ENCODE results near the gene ZNF467. TPM values are rescaled to one million over a fixed set of nuclear protein-coding genes. Genes with fewer than 3 reads are reported as not detected.
A peak's percentile ranks its signal among the peaks of the same experiment; 100 is the strongest.

ZNF467 gene
- total RNA-seq, 1 donor from 2014 or later, result 2.3 TPM

- H3K4me1 Mint-ChIP-seq, result peaks cover 35% of the 10 kb centered on the region
- TF ChIP-seq, protein P1, sequence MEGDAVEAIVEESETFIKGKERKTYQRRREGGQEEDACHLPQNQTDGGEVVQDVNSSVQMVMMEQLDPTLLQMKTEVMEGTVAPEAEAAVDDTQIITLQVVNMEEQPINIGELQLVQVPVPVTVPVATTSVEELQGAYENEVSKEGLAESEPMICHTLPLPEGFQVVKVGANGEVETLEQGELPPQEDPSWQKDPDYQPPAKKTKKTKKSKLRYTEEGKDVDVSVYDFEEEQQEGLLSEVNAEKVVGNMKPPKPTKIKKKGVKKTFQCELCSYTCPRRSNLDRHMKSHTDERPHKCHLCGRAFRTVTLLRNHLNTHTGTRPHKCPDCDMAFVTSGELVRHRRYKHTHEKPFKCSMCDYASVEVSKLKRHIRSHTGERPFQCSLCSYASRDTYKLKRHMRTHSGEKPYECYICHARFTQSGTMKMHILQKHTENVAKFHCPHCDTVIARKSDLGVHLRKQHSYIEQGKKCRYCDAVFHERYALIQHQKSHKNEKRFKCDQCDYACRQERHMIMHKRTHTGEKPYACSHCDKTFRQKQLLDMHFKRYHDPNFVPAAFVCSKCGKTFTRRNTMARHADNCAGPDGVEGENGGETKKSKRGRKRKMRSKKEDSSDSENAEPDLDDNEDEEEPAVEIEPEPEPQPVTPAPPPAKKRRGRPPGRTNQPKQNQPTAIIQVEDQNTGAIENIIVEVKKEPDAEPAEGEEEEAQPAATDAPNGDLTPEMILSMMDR (conservative IDR thresholded peaks at IDR 0.05), result peak; percentile 69
- H3K36me3 Mint-ChIP-seq (ENCODE audit: low read depth), result no peaks in the 10 kb centered on the region
- peaks cover 21% of the 10 kb centered on the region for H3K27me3 Mint-ChIP-seq (ENCODE audit: low read depth)
- H3K4me3 Mint-ChIP-seq, result no peak overlapping the region
- H3K27ac Mint-ChIP-seq (ENCODE audit: unreplicated experiment), result no peak overlapping the region
- peak; percentile 70 for DNase-seq (ENCODE audit: low read depth, low spot score)
- H3K9me3 Mint-ChIP-seq, result no peaks in the 10 kb centered on the region
These were observed 16.8 kb upstream of the ZNF467 start for GRCh38 chr7:149790146-149790548.

GRCh38 chr7:149789101-149789500 is 15.7 kb upstream of the ZNF467 start:
- Mint-ChIP-seq H3K36me3 (ENCODE audit: low read depth) (no peaks in the 10 kb centered on the region), H3K27me3 (ENCODE audit: low read depth) (peaks cover 20% of the 10 kb centered on the region), H3K9me3 (no peaks in the 10 kb centered on the region), H3K27ac (ENCODE audit: unreplicated experiment) (no peak overlapping the region), H3K4me1 (peaks cover 30% of the 10 kb centered on the region), H3K4me3 (no peak overlapping the region)
- no peak for DNase-seq (ENCODE audit: low read depth, low spot score)
- TF ChIP-seq, protein P1 (conservative IDR thresholded peaks at IDR 0.05), result no peak

- Mint-ChIP-seq H3K36me3 (ENCODE audit: low read depth) (no peaks in the 10 kb centered on the region), H3K27me3 (ENCODE audit: low read depth) (peaks cover 15% of the 10 kb centered on the region), H3K4me1 (peaks cover 24% of the 10 kb centered on the region), H3K9me3 (no peaks in the 10 kb centered on the region), H3K27ac (ENCODE audit: unreplicated experiment) (no peak overlapping the region), H3K4me3 (peak overlapping the region; percentile 67)
- TF ChIP-seq, protein P1 (conservative IDR thresholded peaks at IDR 0.05), result no peak
- DNase-seq (ENCODE audit: low read depth, low spot score), result no peak
These were observed 15.0 kb upstream of the ZNF467 start for GRCh38 chr7:149788300-149788851.

DNA sequence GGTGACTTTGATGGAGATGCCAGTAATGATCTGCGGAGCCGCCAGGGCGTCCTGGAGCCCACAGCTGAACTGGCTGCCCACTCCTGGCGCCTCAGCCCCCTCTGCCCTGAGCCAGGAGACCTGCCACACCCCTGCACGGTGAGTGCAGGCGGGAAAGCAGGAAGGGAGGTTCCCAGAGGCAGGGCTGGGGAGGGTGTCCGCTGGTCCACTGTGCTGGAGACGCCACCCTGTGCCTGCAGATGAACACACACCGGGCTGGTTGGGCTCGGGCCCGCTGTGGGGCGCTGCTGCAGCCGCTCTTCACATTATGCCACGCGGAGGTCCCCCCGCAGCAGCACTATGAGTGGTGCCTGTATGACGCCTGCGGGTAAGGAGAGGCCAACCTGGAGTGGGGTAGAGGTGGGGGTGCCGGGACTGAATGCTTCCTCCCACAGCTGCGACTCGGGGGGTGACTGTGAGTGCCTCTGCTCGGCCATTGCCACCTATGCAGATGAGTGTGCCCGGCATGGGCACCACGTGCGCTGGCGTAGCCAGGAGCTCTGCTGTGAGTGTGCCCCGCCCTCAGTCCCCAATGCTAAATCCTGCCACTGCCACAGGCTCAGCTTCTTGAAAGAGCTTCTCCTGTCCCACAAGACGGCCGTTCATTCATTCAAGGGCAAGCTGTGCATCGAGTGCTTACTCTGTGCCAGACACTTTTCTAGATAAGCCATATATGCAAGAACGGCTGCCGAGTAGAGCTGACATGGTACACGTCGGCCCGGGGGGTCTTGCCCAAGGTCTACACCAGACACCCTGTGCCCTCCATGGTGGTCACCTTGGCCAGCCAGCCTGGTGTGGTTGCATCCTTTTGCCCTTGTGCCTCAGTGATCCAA is 14.3 kb upstream of the ZNF467 start:
- no peak for DNase-seq (ENCODE audit: low read depth, low spot score)
- Mint-ChIP-seq H3K27me3 (ENCODE audit: low read depth) (peaks cover 15% of the 10 kb centered on the region), H3K27ac (ENCODE audit: unreplicated experiment) (no peak overlapping the region), H3K4me3 (no peak overlapping the region), H3K9me3 (no peaks in the 10 kb centered on the region), H3K36me3 (ENCODE audit: low read depth) (no peaks in the 10 kb centered on the region), H3K4me1 (peaks cover 24% of the 10 kb centered on the region)
- TF ChIP-seq, protein P1 (conservative IDR thresholded peaks at IDR 0.05), result no peak

DNA sequence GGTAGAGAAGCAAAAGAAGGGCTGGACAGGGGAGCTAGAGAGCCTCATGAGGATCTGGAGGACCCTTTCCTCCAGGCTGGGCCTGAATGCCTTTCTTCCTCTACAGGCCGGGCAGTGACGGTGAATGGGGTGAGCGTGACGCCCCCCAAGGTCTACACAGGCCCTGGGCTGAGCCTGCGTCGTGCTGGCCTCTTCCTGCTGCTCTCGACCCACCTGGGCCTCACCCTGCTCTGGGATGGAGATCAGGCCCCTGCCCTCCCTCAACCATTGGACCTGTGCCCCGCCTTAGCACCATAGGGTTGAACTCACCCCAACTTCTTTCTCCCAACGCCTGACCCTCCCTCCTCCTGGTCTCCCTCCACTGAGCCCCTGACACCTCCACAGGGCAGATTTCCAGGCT is 12.6 kb upstream of the ZNF467 start:
- Mint-ChIP-seq H3K4me1 (peaks cover 20% of the 10 kb centered on the region), H3K36me3 (ENCODE audit: low read depth) (no peaks in the 10 kb centered on the region), H3K9me3 (no peaks in the 10 kb centered on the region), H3K27me3 (ENCODE audit: low read depth) (peaks cover 15% of the 10 kb centered on the region), H3K27ac (ENCODE audit: unreplicated experiment) (no peak overlapping the region), H3K4me3 (no peak overlapping the region)
- TF ChIP-seq, protein P1 (conservative IDR thresholded peaks at IDR 0.05), result no peak
- no peak for DNase-seq (ENCODE audit: low read depth, low spot score)

Measured in neural crest cell (in vitro differentiated cells).